Measurements from ENCODE around the gene MROH8. TPM values are rescaled to one million over a fixed set of nuclear protein-coding genes. Genes with fewer than 3 reads are reported as not detected.

MROH8 gene
- total and polyA plus RNA-seq, 8 donors: 1.1 to 6.9 (median 1.5) TPM

GRCh38 chr20:37200926-37201826 is 21.8 kb upstream of the MROH8 start:
- ATAC-seq (no peak), DNase-seq (no peak), FAIRE-seq (no peak)
- no peak overlapping the region for H3K27ac ChIP-seq
- TF ChIP-seq CTCF (IDR thresholded peaks at IDR 0.05): no peak
- no peak overlapping the region for H3K4me3 ChIP-seq
- intact Hi-C loops (cut with DNase I): no loop called here
- H3K4me1 ChIP-seq: no peaks in the 10 kb centered on the region
- H3K9me3 ChIP-seq: no peaks in the 10 kb centered on the region
- no peaks in the 10 kb centered on the region for H3K27me3 ChIP-seq
- H3K36me3 ChIP-seq: peaks cover 0 to 59% (median 25%) of the 10 kb centered on the region in 3 donors
- 93% methylated on average over 13 of the region's 13 CpGs for WGBS, 2 donors

- peaks cover 0 to 57% (median 25%) of the 10 kb centered on the region in 3 donors for H3K36me3 ChIP-seq
Observed at GRCh38 chr20:37200376-37200775, 21.0 kb upstream of the MROH8 start.

GRCh38 chr20:37198932-37199660 is 19.7 kb upstream of the MROH8 start:
- FAIRE-seq: no peak
- intact Hi-C loops (cut with DNase I): loop anchor here in 1 of 3 donors (5.0 kb wide), 1 partner anchor 338 kb away; no protein-coding TSS in a partner anchor
- WGBS, 2 donors: 69 to 71% methylated on average over 16 of the region's 16 CpGs
- H3K4me1 ChIP-seq: no peaks in the 10 kb centered on the region
- DNase-seq: no peak
- no peak overlapping the region for H3K27ac ChIP-seq
- no peak overlapping the region for H3K4me3 ChIP-seq
- peaks cover 0 to 45% (median 16%) of the 10 kb centered on the region in 3 donors for H3K36me3 ChIP-seq
- no peak for ATAC-seq
- no peak for TF ChIP-seq CTCF (IDR thresholded peaks at IDR 0.05)
- no peaks in the 10 kb centered on the region for H3K9me3 ChIP-seq
- H3K27me3 ChIP-seq: no peaks in the 10 kb centered on the region

More at GRCh38 chr20:37200376-37200775, 21.0 kb upstream of the MROH8 start:
- ATAC-seq: no peak
- Histone ChIP-seq H3K4me3 (no peak overlapping the region), H3K4me1 (no peaks in the 10 kb centered on the region), H3K9me3 (no peaks in the 10 kb centered on the region), H3K27me3 (no peaks in the 10 kb centered on the region), H3K27ac (no peak overlapping the region)
- no peak for TF ChIP-seq CTCF (IDR thresholded peaks at IDR 0.05)
- no peak for DNase-seq
- intact Hi-C loops (cut with DNase I): no loop called here
- FAIRE-seq: no peak
- WGBS, 2 donors: 81 to 86% methylated on average over 4 of the region's 4 CpGs

- no peak for FAIRE-seq
- no peak overlapping the region for H3K27ac ChIP-seq
- H3K27me3 ChIP-seq: no peaks in the 10 kb centered on the region
- intact Hi-C loops (cut with DNase I): loop anchor here in 2 of 3 donors (5.0 kb wide), 2 partner anchors 337 to 342 kb away; no protein-coding TSS in a partner anchor
- H3K4me3 ChIP-seq: no peak overlapping the region
- TF ChIP-seq CTCF (IDR thresholded peaks at IDR 0.05): no peak
- peaks cover 9 to 15% (median 14%) of the 10 kb centered on the region in 3 donors for H3K4me1 ChIP-seq
- WGBS, 2 donors: 58 to 59% methylated on average over 14 of the region's 14 CpGs
- no peak for DNase-seq
- no peaks in the 10 kb centered on the region for H3K9me3 ChIP-seq
- no peak for ATAC-seq
- H3K36me3 ChIP-seq: peaks cover 0 to 17% (median 5%) of the 10 kb centered on the region in 3 donors
Observed at GRCh38 chr20:37194621-37195417, 15.5 kb upstream of the MROH8 start.

Measured in pancreas (tissue), 10 donors.